ENCODE results near the gene PUS10. TPM values are rescaled to one million over a fixed set of nuclear protein-coding genes. Genes with fewer than 3 reads are reported as not detected.

Gene PUS10
- total RNA-seq, 1 donor from 2014 or later, result 7.1 TPM

DNA sequence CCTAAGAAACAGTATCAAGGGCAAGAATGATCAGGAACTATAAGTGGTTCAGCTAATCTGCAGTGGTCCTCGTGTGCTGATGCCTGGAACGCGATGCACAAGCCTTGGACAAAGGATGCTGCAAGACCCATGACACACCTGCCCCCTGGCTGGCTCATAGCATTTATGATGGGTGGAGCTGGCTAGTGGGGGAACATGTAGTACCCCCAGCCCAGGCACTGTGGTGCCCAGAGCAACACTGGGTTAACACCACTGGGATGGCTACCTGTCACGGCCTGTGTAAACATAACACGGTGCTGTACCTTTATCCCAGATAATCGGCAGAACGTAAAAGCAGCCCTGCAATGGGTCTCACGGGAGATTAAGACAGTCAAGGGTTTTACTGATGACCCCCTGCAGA lies 60.8 kb downstream of the PUS10 start:
- TF ChIP-seq, protein P1, sequence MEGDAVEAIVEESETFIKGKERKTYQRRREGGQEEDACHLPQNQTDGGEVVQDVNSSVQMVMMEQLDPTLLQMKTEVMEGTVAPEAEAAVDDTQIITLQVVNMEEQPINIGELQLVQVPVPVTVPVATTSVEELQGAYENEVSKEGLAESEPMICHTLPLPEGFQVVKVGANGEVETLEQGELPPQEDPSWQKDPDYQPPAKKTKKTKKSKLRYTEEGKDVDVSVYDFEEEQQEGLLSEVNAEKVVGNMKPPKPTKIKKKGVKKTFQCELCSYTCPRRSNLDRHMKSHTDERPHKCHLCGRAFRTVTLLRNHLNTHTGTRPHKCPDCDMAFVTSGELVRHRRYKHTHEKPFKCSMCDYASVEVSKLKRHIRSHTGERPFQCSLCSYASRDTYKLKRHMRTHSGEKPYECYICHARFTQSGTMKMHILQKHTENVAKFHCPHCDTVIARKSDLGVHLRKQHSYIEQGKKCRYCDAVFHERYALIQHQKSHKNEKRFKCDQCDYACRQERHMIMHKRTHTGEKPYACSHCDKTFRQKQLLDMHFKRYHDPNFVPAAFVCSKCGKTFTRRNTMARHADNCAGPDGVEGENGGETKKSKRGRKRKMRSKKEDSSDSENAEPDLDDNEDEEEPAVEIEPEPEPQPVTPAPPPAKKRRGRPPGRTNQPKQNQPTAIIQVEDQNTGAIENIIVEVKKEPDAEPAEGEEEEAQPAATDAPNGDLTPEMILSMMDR (IDR thresholded peaks at IDR 0.05; ENCODE audit: unreplicated experiment), result no peak
- Mint-ChIP-seq H3K36me3 (ENCODE audit: insufficient read depth) (peaks cover 7% of the 10 kb centered on the region), H3K4me3 (ENCODE audit: low read depth) (no peak overlapping the region), H3K27me3 (no peaks in the 10 kb centered on the region), H3K9me3 (ENCODE audit: low read depth) (no peaks in the 10 kb centered on the region), H3K4me1 (ENCODE audit: low read depth) (no peaks in the 10 kb centered on the region), H3K27ac (no peak overlapping the region)
- no peak for DNase-seq (ENCODE audit: low spot score, unreplicated experiment)

- peaks cover 12% of the 10 kb centered on the region for H3K36me3 Mint-ChIP-seq (ENCODE audit: insufficient read depth)
- H3K9me3 Mint-ChIP-seq (ENCODE audit: low read depth), result peaks cover 5% of the 10 kb centered on the region
Measured at GRCh38 chr2:60954139-60954538, 63.9 kb downstream of the PUS10 start.

GRCh38 chr2:60948926-60949579 lies 69.0 kb downstream of the PUS10 start:
- DNase-seq (ENCODE audit: low spot score, unreplicated experiment), result no peak
- Mint-ChIP-seq H3K4me1 (ENCODE audit: low read depth) (no peaks in the 10 kb centered on the region), H3K36me3 (ENCODE audit: insufficient read depth) (peaks cover 19% of the 10 kb centered on the region), H3K27ac (no peak overlapping the region), H3K4me3 (ENCODE audit: low read depth) (no peak overlapping the region), H3K9me3 (ENCODE audit: low read depth) (peaks cover 8% of the 10 kb centered on the region), H3K27me3 (no peaks in the 10 kb centered on the region)
- TF ChIP-seq, protein P1 (IDR thresholded peaks at IDR 0.05; ENCODE audit: unreplicated experiment), result no peak

More at GRCh38 chr2:60954139-60954538, 63.9 kb downstream of the PUS10 start:
- Mint-ChIP-seq H3K4me3 (ENCODE audit: low read depth) (no peak overlapping the region), H3K27ac (no peak overlapping the region), H3K27me3 (no peaks in the 10 kb centered on the region), H3K4me1 (ENCODE audit: low read depth) (no peaks in the 10 kb centered on the region)
- DNase-seq (ENCODE audit: low spot score, unreplicated experiment), result no peak
- TF ChIP-seq, protein P1 (IDR thresholded peaks at IDR 0.05; ENCODE audit: unreplicated experiment), result no peak

- Mint-ChIP-seq H3K9me3 (ENCODE audit: low read depth) (peaks cover 8% of the 10 kb centered on the region), H3K4me3 (ENCODE audit: low read depth) (no peak overlapping the region), H3K27ac (no peak overlapping the region), H3K36me3 (ENCODE audit: insufficient read depth) (peaks cover 15% of the 10 kb centered on the region), H3K27me3 (no peaks in the 10 kb centered on the region), H3K4me1 (ENCODE audit: low read depth) (no peaks in the 10 kb centered on the region)
- DNase-seq (ENCODE audit: low spot score, unreplicated experiment), result no peak
- TF ChIP-seq, protein P1 (IDR thresholded peaks at IDR 0.05; ENCODE audit: unreplicated experiment), result no peak
Measured at GRCh38 chr2:60948161-60948560, 69.9 kb downstream of the PUS10 start.

- H3K27ac Mint-ChIP-seq, result no peak overlapping the region
Measured at GRCh38 chr2:60947056-60947455, 71.0 kb downstream of the PUS10 start.

More at GRCh38 chr2:60947056-60947455, 71.0 kb downstream of the PUS10 start:
- peaks cover 8% of the 10 kb centered on the region for H3K9me3 Mint-ChIP-seq (ENCODE audit: low read depth)
- no peak for DNase-seq (ENCODE audit: low spot score, unreplicated experiment)
- H3K36me3 Mint-ChIP-seq (ENCODE audit: insufficient read depth), result peaks cover 12% of the 10 kb centered on the region
- TF ChIP-seq, protein P1 (IDR thresholded peaks at IDR 0.05; ENCODE audit: unreplicated experiment), result no peak
- H3K4me1 Mint-ChIP-seq (ENCODE audit: low read depth), result no peaks in the 10 kb centered on the region
- H3K27me3 Mint-ChIP-seq, result no peaks in the 10 kb centered on the region
- H3K4me3 Mint-ChIP-seq (ENCODE audit: low read depth), result no peak overlapping the region
